DND-41 (cell line): Measurements from ENCODE around the gene CSAD.

ENCODE experiments used
- CTCF ChIP-seq: IDR thresholded peaks from 2 replicates; pipeline ENCODE4 v1.5.1; 2012; ENCODE audit warnings: borderline replicate concordance, low read length, moderate library complexity, mild to moderate bottlenecking; ENCODE audit not compliant: poor library complexity, severe bottlenecking; ENCODE audit errors: extremely low read depth
- EZH2 ChIP-seq: IDR thresholded peaks from 3 replicates; pipeline ENCODE4 v1.6.1; 2012; ENCODE audit warnings: borderline replicate concordance, low read depth, mild to moderate bottlenecking, moderate library complexity, low read length, inconsistent platforms; ENCODE audit not compliant: severe bottlenecking

- TF ChIP-seq EZH2 (no peak), CTCF (no peak)
Measured at GRCh38 chr12:53182903-53183302, 2.2 kb upstream of the CSAD start.
